ENCODE data around the gene PLS3.
"Not testable (repeated sequence)": the region's sequence is repeated elsewhere in the genome, so short reads cannot be mapped to it uniquely, and the experiment has no call there.

Gene PLS3

GRCh38 chrX:115639334-115639880 lies 78.4 kb downstream of the PLS3 start:
- peaks cover 64% of the 10 kb centered on the region for H3K36me3 Mint-ChIP-seq (ENCODE audit: low read depth)
- no peaks in the 10 kb centered on the region for H3K9me3 Mint-ChIP-seq
- H3K27ac Mint-ChIP-seq = no peak overlapping the region
- no peak overlapping the region for H3K4me3 Mint-ChIP-seq
- no peak for DNase-seq
- TF ChIP-seq, protein P1, sequence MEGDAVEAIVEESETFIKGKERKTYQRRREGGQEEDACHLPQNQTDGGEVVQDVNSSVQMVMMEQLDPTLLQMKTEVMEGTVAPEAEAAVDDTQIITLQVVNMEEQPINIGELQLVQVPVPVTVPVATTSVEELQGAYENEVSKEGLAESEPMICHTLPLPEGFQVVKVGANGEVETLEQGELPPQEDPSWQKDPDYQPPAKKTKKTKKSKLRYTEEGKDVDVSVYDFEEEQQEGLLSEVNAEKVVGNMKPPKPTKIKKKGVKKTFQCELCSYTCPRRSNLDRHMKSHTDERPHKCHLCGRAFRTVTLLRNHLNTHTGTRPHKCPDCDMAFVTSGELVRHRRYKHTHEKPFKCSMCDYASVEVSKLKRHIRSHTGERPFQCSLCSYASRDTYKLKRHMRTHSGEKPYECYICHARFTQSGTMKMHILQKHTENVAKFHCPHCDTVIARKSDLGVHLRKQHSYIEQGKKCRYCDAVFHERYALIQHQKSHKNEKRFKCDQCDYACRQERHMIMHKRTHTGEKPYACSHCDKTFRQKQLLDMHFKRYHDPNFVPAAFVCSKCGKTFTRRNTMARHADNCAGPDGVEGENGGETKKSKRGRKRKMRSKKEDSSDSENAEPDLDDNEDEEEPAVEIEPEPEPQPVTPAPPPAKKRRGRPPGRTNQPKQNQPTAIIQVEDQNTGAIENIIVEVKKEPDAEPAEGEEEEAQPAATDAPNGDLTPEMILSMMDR (IDR thresholded peaks at IDR 0.05) = no peak
- H3K27me3 Mint-ChIP-seq (ENCODE audit: low read depth, poor library complexity) = no peaks in the 10 kb centered on the region
- peaks cover 9% of the 10 kb centered on the region for H3K4me1 Mint-ChIP-seq

- TF ChIP-seq, protein P1 (IDR thresholded peaks at IDR 0.05) = no peak
- Mint-ChIP-seq H3K4me1 (peaks cover 9% of the 10 kb centered on the region), H3K4me3 (no peak overlapping the region), H3K36me3 (ENCODE audit: low read depth) (peaks cover 60% of the 10 kb centered on the region), H3K27ac (peak overlapping the region; percentile 86), H3K27me3 (ENCODE audit: low read depth, poor library complexity) (no peaks in the 10 kb centered on the region), H3K9me3 (no peaks in the 10 kb centered on the region)
- DNase-seq = peak; percentile 6
These were observed 81.3 kb downstream of the PLS3 start for GRCh38 chrX:115642311-115642710.

- peaks cover 53% of the 10 kb centered on the region for H3K36me3 Mint-ChIP-seq (ENCODE audit: low read depth)
- no peaks in the 10 kb centered on the region for H3K9me3 Mint-ChIP-seq
- peak; percentile 44 for DNase-seq
- H3K27ac Mint-ChIP-seq = no peak overlapping the region
- peaks cover 9% of the 10 kb centered on the region for H3K4me1 Mint-ChIP-seq
- no peaks in the 10 kb centered on the region for H3K27me3 Mint-ChIP-seq (ENCODE audit: low read depth, poor library complexity)
- TF ChIP-seq, protein P1 (IDR thresholded peaks at IDR 0.05) = peak; percentile 99
- H3K4me3 Mint-ChIP-seq = no peak overlapping the region
These were observed 82.0 kb downstream of the PLS3 start for GRCh38 chrX:115642895-115643530.

- DNase-seq; H3K4me3 Mint-ChIP-seq; H3K9me3 Mint-ChIP-seq; H3K27me3 Mint-ChIP-seq (ENCODE audit: low read depth, poor library complexity); H3K4me1 Mint-ChIP-seq; H3K27ac Mint-ChIP-seq: not testable (repeated sequence)
- peaks cover 53% of the 10 kb centered on the region for H3K36me3 Mint-ChIP-seq (ENCODE audit: low read depth)
These were observed 83.4 kb downstream of the PLS3 start for GRCh38 chrX:115644397-115644796.

GRCh38 chrX:115649461-115650063 lies 88.6 kb downstream of the PLS3 start:
- H3K36me3 Mint-ChIP-seq (ENCODE audit: low read depth) = peaks cover 28% of the 10 kb centered on the region
- peaks cover 3% of the 10 kb centered on the region for H3K27me3 Mint-ChIP-seq (ENCODE audit: low read depth, poor library complexity)

DNA sequence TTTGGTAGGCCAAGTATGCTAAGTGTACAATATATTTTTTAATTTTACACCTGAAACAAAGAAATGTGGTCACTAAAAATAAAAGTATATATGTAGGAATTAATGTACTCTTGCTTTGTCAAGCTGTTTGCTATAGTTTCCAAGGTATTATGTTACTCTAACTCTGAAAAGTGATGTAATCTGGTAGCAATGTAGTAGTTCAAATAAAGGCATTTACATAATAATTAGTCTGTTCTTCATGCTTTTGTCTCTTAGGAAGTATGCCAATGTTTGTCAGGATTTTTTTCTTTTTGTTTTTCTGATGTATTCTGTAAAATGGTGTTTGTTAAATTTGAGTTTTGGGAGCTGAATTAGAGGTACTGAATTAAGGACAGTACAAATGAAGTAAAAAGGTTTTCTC lies 89.5 kb downstream of the PLS3 start:
- TF ChIP-seq, protein P1 (IDR thresholded peaks at IDR 0.05) = no peak
- Mint-ChIP-seq H3K4me1 (no peaks in the 10 kb centered on the region), H3K9me3 (no peaks in the 10 kb centered on the region), H3K36me3 (ENCODE audit: low read depth) (peaks cover 29% of the 10 kb centered on the region), H3K27me3 (ENCODE audit: low read depth, poor library complexity) (peaks cover 3% of the 10 kb centered on the region), H3K4me3 (no peak overlapping the region), H3K27ac (peak overlapping the region; percentile 39)
- DNase-seq = no peak

More at GRCh38 chrX:115649461-115650063, 88.6 kb downstream of the PLS3 start:
- H3K9me3 Mint-ChIP-seq = no peaks in the 10 kb centered on the region
- no peaks in the 10 kb centered on the region for H3K4me1 Mint-ChIP-seq
- DNase-seq = no peak
- no peak overlapping the region for H3K4me3 Mint-ChIP-seq
- TF ChIP-seq, protein P1 (IDR thresholded peaks at IDR 0.05) = no peak
- H3K27ac Mint-ChIP-seq = peak overlapping the region; percentile 52

All from nephron progenitor cell (in vitro differentiated cells).